ENCODE measurements around the gene CYB5D1. TPM values are rescaled to one million over a fixed set of nuclear protein-coding genes. Genes with fewer than 3 reads are reported as not detected.

Gene CYB5D1
- total RNA-seq, 1 donor from 2014 or later, result 6.1 TPM

- peak; percentile 68 for DNase-seq
- TF ChIP-seq CTCF (IDR thresholded peaks at IDR 0.05), result no peak
- Mint-ChIP-seq H3K27me3 (no peaks in the 10 kb centered on the region), H3K4me3 (peak overlapping the region; percentile 98), H3K4me1 (peaks cover 63% of the 10 kb centered on the region), H3K9me3 (no peaks in the 10 kb centered on the region), H3K36me3 (ENCODE audit: low read depth) (peaks cover 40% of the 10 kb centered on the region), H3K27ac (peak overlapping the region; percentile 100)
- intact Hi-C loops (cut with micrococcal nuclease), result loop anchor here (1.0 to 2.0 kb wide), 6 partner anchors 227 to 603 kb away; partner anchors contain the start of genes PHF23, POLR2A and RANGRF
- peak; percentile 40 for ATAC-seq (ENCODE audit: low read depth)
- CTCF ChIA-PET, result interaction anchor here (0.7 to 1.6 kb wide), 4 partner anchors 8 to 147 kb away, joined by 3 to 7 read pairs (median 3); partner anchors contain the start of gene KDM6B
- POLR2A ChIA-PET, result interaction anchor here (0.5 to 5.1 kb wide), 29 partner anchors 8 to 623 kb away, joined by 3 to 136 read pairs (median 4); partner anchors contain the start of genes CHD3, CNTROB, CTC1 and CYB5D1
These were observed 15.2 kb upstream of the CYB5D1 start for GRCh38 chr17:7842380-7843256.

- peaks cover 61% of the 10 kb centered on the region for H3K4me1 Mint-ChIP-seq
- no peak for DNase-seq
- ChIA-PET POLR2A (interaction anchor here (0.6 to 5.1 kb wide), 21 partner anchors 10 to 1003 kb away, joined by 3 to 136 read pairs (median 6); partner anchors contain the start of genes CNTROB, CTC1, CYB5D1 and KCNAB3), CTCF (interaction anchor here (1.6 kb wide), 1 partner anchor 9 kb away, joined by 7 read pairs; the partner anchor contains the start of gene KDM6B)
- ATAC-seq (ENCODE audit: low read depth), result no peak
- H3K36me3 Mint-ChIP-seq (ENCODE audit: low read depth), result peaks cover 41% of the 10 kb centered on the region
- H3K27me3 Mint-ChIP-seq, result no peaks in the 10 kb centered on the region
- no peaks in the 10 kb centered on the region for H3K9me3 Mint-ChIP-seq
- intact Hi-C loops (cut with micrococcal nuclease), result loop anchor here (1.0 to 2.0 kb wide), 4 partner anchors 270 to 445 kb away; partner anchors contain the start of genes POLR2A and RANGRF
- H3K4me3 Mint-ChIP-seq, result peak overlapping the region; percentile 98
- peak overlapping the region; percentile 100 for H3K27ac Mint-ChIP-seq
- no peak for TF ChIP-seq CTCF (IDR thresholded peaks at IDR 0.05)
These were observed 14.6 kb upstream of the CYB5D1 start for GRCh38 chr17:7843257-7843535.

- Mint-ChIP-seq H3K27me3 (no peaks in the 10 kb centered on the region), H3K4me1 (peaks cover 58% of the 10 kb centered on the region), H3K4me3 (peak overlapping the region; percentile 98), H3K9me3 (no peaks in the 10 kb centered on the region), H3K36me3 (ENCODE audit: low read depth) (peaks cover 43% of the 10 kb centered on the region), H3K27ac (peak overlapping the region; percentile 100)
- POLR2A ChIA-PET, result interaction anchor here (0.6 to 5.1 kb wide), 21 partner anchors 10 to 1002 kb away, joined by 3 to 136 read pairs (median 5); partner anchors contain the start of genes CNTROB, CTC1, CYB5D1 and KDM6B
- intact Hi-C loops (cut with micrococcal nuclease), result loop anchor here (1.0 to 2.0 kb wide), 10 partner anchors 8 to 638 kb away; partner anchors contain the start of genes NAA38, PFAS, POLR2A and RANGRF
- peak; percentile 94 for DNase-seq
- peak; percentile 33 for ATAC-seq (ENCODE audit: low read depth)
- CTCF ChIA-PET, result interaction anchor here (1.6 kb wide), 1 partner anchor 9 kb away, joined by 7 read pairs; the partner anchor contains the start of gene KDM6B
- TF ChIP-seq CTCF (IDR thresholded peaks at IDR 0.05), result no peak
These were observed 14.1 kb upstream of the CYB5D1 start for GRCh38 chr17:7843536-7844291.

DNA sequence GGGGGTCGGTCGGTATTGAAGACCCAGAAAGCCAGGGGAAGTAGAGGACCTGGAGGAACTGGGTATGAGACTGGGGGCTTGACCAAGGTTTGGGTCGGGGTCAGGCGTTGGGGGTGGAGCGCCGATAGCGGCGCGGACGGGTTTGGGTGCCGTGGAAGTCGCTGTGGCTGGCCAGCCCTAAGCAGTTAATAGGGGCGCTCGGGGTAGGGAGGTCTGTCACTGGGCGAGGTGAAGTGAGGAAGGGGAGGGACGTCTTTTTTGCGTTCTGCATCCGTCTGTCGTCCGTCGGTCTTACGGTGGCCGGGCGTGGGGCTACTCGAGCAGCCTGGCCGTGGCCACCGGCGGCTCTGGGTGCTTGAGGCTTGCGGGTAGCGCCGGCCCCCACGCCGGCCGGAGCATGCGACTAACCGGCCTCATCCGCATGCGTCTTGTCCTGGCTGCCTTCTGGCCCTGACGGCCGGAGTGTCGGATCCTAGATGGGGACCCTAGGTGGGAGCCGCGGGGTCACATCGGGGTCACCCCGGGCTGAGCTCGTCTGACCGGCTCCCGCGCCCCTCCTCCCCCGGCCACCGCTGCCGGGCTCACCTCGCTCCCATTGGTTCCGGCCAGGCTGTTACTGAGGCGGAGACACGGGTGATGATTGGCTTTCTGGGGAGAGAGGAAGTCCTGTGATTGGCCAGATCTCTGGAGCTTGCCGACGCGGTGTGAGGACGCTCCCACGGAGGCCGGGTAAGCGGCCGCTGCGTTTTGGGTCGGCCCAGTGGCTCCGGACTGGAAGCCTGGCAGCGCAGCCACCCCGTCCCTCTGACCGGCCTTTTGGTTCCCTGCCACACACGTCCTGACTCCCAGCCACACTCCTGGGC is 13.3 kb upstream of the CYB5D1 start:
- H3K4me3 Mint-ChIP-seq, result peak overlapping the region; percentile 98
- DNase-seq (peak; percentile 83), ATAC-seq (ENCODE audit: low read depth) (peak; percentile 46)
- CTCF ChIA-PET, result interaction anchor here (0.6 to 2.8 kb wide), 9 partner anchors 9 to 101 kb away, joined by 3 to 23 read pairs (median 3); partner anchors contain the start of genes KDM6B and NAA38
- no peaks in the 10 kb centered on the region for H3K27me3 Mint-ChIP-seq
- intact Hi-C loops (cut with micrococcal nuclease), result loop anchor here (1.0 kb wide), 6 partner anchors 9 to 639 kb away; partner anchors contain the start of genes NAA38 and PFAS
- peaks cover 50% of the 10 kb centered on the region for H3K4me1 Mint-ChIP-seq
- H3K9me3 Mint-ChIP-seq, result no peaks in the 10 kb centered on the region
- peak overlapping the region; percentile 100 for H3K27ac Mint-ChIP-seq
- peaks cover 48% of the 10 kb centered on the region for H3K36me3 Mint-ChIP-seq (ENCODE audit: low read depth)
- POLR2A ChIA-PET, result interaction anchor here (0.7 to 5.1 kb wide), 18 partner anchors 8 to 536 kb away, joined by 3 to 136 read pairs (median 5); partner anchors contain the start of genes BORCS6, CNTROB, CYB5D1 and KDM6B
- TF ChIP-seq CTCF (IDR thresholded peaks at IDR 0.05), result no peak

Data from activated B cell treated with CpG ODN at 0.5 μM for 24 hours (primary cell).